NCI-H526 treated with DMSO at 0.1 percent for 48 hours (cell line): ENCODE results near the gene CST4.
A peak's percentile ranks its signal among the peaks of the same experiment; 100 is the strongest.
"Not testable (repeated sequence)": the region's sequence is repeated elsewhere in the genome, so short reads cannot be mapped to it uniquely, and the experiment has no call there.

ENCODE experiments used
- DNase-seq: peaks from one replicate; lab custom pipeline; 2025; lab: John Stamatoyannopoulos, UW

The CST4 gene, protein sequence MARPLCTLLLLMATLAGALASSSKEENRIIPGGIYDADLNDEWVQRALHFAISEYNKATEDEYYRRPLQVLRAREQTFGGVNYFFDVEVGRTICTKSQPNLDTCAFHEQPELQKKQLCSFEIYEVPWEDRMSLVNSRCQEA

DNA sequence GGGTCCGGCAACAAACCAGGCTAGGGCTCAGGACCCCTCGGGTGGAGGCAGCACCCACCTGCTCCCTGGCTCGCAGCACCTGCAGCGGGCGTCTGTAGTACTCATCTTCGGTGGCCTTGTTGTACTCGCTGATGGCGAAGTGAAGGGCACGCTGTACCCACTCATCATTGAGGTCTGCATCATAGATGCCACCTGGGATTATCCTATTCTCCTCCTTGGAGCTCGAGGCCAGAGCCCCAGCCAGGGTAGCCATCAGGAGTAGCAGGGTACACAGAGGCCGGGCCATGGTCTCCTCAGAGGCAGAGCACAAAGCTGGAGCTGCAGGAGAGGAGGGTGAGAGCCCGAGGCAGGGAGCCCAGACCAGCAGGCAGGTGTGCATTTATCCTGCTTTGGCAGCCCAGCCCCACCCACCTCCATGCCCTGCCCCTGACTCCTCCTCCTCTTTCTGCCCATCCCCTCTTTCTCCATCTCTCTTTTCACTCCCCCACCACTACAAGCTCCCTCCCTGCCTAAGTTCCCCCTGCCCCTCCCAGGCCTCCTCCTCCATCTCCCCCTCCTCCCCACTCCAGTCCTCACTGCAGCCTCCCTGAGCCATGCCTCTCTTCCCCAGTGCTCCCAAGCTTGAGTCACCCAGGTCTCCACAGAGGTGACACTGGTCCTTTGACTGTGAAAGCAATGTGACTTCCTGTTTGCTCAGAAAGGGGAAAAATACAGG is at the start of gene CST4:
Gene CST4 (minus strand): TSS at position 355 of the 715 bp plus-strand sequence. CDS start 69 bp downstream, at position 286.
- DNase-seq, result not testable (repeated sequence)

- DNase-seq, result not testable (repeated sequence)
Measured at GRCh38 chr20:23735391-23735790, 46.6 kb upstream of the CST4 start.

DNA sequence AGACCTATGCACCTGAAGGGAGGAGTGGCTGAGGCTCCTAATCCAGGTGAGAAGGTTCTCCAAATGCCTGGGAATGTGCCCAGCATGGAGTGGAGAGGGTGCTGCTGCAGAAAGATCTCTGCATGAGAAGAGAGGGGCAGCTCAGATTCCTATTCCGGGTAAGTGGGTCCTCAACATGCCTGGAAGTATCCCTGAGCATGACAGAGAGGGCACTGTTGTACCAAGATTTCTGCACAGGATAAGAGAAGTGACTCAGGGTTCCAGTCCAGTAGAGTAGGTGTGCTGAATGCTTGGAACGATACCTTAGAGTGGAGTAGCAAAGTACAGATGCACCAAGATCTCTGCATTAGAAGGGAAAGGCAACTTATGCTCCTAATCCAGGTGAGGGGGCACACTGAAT is 46.1 kb upstream of the CST4 start:
- not testable (repeated sequence) for DNase-seq

- DNase-seq, result not testable (repeated sequence)
Measured at GRCh38 chr20:23734440-23734839, 45.6 kb upstream of the CST4 start.

GRCh38 chr20:23727016-23727415 is 38.2 kb upstream of the CST4 start:
- no peak for DNase-seq

DNA sequence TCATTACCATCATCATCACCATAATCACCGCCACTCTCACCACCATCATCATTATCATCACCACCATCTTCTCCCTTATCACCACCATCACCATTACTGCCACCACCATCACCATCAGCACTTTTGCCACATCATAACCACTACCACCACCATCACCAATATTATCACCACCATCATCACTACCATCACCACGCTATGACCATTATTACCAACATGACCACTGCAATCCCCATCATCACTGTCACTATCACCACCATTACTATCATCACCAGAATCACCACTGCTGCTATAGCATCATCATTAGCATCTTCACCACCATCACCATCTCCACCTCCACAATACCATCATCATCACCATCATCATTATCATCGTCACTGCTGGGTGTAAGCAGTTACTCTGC is 36.3 kb upstream of the CST4 start:
- DNase-seq, result no peak

DNA sequence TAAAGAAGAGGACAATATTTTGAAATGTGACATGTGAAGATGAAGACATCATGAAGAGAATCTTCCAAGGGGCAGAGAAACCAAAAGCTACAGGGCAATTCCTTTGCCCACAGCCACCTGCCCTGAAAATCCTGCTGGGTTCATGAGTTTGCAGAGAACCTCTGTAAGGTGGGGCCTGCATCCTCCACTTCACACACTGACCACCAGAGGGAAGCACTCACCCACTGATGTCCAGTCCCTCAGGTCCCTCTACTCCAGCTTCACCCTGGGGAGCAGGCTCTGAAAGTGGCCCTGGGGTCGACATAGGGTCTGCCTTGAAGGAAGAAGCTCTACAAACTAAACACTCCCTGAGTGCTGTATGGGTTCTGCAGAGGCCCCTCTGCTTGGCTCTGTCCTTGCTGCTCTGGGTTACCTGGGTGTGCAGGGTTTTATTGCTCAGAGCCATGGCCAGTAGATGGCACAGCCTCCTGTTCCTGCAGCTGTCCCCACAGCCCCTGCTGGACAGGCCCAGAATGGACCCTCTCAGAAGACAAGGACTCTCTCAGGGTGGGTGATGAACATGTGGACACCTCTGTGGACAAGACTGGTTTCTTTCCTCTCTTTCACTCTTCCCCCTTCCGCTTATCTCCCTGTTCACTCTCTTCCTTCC is 34.9 kb upstream of the CST4 start:
- not testable (repeated sequence) for DNase-seq

GRCh38 chr20:23722851-23723250 is 34.0 kb upstream of the CST4 start:
- DNase-seq, result not testable (repeated sequence)

DNA sequence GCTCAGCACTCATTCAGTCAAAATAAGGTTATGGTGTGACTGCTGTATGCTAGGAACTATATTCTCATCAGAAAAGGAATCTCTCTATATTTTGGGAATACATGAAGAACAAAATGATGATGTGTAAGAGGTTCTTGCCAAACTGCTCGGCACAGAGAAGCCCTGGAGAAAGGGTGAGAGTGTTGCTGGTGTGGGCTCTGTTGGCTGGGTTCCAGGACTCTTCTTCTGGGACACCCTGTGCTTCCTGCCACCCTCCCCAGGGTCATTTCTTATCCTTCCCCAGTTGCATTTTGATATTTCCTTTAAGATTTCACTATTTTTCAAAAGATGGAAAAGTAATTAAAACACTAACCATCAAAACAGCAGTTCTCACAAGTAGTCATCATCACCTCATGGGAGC is 33.1 kb upstream of the CST4 start:
- DNase-seq, result no peak

GRCh38 chr20:23719351-23719750 is 30.5 kb upstream of the CST4 start:
- DNase-seq, result not testable (repeated sequence)

DNA sequence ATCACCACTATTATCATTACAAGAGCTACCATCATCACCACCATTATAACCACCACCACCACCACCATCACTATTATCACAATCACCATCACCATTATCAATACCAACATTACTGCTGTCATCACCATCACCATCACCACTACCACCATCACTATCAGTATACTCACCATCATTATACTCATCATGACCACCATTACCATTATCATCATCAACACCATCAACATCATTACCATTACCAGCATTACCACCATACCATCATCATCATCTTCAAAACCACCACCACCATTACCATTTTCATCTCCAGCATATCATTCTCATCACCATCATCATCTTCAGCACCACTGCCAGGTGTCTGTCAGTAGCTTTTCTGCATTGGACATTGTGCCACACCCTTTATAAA is 22.9 kb upstream of the CST4 start:
- not testable (repeated sequence) for DNase-seq

DNA sequence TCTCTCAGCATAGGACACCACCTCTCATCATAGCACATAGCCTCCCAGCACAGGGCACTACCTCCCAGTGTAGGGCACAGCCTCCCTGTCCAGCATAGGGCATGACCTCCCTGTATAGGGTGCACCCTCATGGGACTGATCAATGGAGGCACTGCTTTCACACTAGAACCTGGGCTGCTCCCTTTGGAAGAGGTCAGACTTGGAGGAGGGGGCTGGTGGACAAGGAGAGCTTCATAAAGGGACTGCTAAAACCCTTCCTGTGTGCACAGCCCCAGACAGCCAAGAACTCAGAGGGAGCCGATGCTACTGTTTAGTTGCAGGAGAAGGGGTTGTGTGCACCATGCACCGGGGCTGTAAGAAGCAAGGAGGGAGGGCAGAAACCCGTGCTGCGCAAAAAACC is 21.9 kb upstream of the CST4 start:
- no peak for DNase-seq

DNA sequence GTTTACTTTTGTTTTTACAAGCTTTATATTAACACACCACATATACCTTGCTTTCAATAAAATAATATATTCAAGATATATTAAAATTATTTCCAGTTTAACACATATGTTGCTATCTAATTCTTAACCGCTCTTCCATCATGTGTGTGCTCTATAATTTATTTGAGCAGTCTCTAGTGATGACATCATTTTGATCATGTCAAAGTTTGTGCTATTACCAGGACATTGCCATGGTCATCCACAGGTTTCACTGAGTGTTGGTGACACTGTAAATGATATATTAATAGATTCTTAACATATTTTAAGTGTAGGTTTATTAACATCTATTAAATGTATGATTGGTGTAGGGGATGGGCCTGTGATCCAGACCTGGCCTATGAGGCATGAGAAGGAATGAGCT is 17.1 kb upstream of the CST4 start:
- no peak for DNase-seq

- DNase-seq, result no peak
Measured at GRCh38 chr20:23702021-23702420, 13.2 kb upstream of the CST4 start.

DNA sequence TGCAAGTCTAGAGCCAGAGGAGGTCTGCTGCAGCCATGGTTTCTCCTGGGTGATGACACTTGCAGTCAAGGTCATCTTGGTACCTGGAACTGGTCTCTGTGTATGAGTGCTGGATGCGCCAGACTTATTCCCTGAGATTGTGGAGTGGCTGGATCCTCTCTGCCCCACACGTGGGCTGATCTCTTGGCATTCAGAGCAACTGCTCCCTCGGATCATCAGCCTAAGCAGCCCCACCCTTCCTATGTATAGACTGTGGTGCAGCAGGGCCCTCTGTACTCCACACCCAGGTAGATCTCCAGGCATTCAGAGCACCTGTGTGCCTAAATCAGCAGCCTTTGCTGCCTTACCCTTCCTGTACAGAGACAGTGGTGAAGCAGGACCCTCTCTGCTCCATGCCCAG is 12.1 kb upstream of the CST4 start:
- DNase-seq, result no peak

- no peak for DNase-seq
Measured at GRCh38 chr20:23697947-23698346, 9.1 kb upstream of the CST4 start.

DNA sequence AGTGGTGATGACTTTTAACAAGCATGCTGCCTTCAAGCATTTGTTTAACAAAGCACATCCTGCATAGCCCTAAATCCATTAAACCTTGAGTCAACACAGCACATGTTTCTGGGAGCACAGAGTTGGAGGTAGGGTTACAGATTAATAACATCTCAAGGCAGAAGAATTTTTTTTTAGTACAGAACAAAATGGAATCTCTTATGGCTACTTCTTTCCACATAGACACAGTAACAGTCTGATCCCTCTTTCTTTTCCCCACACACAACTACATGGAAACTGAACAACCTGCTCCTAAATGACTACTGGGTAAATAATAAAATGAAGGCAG is 6.2 kb upstream of the CST4 start:
- DNase-seq, result peak; percentile 74

- DNase-seq, result peak; percentile 73
Measured at GRCh38 chr20:23694178-23695067, 5.6 kb upstream of the CST4 start.

DNA sequence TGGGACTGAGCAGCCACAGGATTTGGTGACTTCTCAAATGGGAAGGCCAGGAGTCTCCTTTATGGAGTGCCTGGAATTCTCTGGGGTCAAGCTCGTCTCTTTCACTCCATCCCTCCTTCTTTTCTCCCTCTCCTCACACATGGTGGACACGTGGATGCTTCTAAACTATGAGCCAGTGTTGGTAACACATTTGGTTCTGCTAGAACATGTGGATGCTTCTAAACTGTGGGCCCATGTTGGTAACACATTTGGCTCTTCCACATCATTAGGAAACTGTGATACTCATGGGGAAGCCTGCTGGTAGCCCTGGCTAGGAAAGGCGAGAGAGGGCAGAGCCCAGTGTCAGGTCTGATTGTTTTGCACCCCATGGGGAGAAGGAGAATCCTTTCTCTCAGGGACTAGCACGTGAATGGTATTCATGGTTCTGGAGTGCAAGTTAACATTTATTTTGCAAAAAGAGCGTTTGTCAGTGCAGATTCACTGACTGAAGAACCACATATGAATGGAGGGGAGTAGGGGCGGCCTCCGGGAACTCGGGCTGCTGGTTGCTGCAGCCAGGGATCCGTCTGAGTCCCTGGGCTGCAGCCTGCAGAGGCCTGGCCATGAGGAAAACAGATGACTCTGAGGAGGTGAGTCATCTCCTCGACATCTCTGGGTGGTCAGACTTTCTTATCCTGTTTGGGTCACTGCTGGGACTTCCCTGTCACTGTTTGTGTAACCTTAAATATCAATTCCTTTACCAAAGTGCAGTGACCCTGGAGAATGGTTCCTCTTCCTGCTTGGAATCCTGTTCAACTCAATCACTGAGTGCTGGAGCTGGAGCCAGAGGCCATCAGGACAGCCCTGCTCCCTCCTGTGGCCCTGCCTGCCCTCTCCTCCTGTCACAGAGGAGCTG is 4.1 kb upstream of the CST4 start:
- DNase-seq, result not testable (repeated sequence)

DNA sequence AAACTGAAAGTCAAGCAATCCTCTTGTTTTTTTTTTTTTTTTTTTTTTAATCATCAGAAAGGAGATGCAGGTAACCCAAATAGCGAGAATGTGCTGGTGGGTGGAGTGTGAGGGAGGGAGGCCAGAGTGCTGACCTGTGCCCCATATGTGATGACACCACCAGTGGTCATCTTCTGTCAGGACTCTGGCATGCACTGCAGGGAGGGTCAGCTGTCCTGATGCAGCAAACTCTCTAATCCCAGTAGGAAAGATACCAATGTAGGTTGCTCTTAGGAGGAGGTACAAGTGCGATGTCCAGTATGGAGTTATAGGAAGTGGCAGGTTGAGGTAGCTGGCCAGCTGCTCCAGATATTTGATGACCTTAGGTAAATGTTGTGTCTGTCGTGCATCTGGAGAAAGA is 2.8 kb upstream of the CST4 start:
- no peak for DNase-seq

DNA sequence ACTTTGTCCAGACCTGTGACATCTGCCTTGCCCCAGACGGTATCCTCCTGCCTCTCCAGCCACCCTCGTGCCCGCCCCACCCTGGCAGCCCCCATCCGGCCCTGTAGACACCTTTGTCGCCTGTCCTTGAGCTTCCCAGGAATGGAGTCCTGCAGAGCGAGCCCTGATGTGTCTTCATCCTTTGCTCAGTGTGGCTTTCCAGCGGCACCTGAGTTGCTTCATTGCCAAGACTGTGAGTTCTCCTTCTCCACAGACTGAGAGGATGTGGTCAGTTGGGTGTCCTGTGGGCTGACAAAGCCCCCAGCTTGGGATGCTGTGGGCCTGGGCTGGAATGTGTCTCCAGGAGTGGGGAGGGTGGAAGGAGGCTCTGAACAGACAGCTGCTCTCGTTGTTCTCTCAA is 1.7 kb upstream of the CST4 start:
- DNase-seq, result no peak

- DNase-seq, result no peak
Measured at GRCh38 chr20:23689399-23689690, 507 bp upstream of the CST4 start.
